GM12801 (cell line): Measurements from ENCODE around the gene MARCHF3.

Experiments used
- TF ChIP-seq, protein P1 (sequence below): IDR thresholded peaks from one replicate; pipeline ENCODE4 v1.5.1; 2011; ENCODE audit warnings: control low read depth; ENCODE audit not compliant: insufficient read length; ENCODE audit errors: extremely low read depth

The MARCHF3 gene

DNA sequence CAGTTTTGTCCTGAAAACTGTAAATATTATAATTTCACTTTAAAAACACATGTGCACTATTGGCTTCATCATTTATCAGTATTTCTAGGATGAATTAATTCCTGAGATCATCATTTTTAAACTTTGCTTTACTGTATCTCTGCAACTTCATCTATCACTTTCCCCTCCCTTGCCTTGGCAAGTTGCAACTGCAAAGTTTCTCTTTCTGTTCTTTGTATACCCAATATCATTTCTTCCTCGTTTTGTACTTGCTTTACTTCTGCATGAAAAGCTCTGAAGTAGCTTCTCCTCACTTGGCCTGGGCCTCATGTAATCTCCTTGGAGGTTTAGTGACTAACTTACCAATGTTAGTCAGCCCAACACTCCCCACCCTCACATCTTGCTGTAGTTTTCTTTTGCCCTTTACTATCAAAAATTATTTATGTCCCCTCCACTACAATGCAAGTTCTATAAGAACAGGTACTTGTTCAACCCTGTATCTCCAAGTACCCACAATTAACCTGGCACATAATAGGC lies 30.2 kb upstream of the MARCHF3 start:
- TF ChIP-seq, protein P1, sequence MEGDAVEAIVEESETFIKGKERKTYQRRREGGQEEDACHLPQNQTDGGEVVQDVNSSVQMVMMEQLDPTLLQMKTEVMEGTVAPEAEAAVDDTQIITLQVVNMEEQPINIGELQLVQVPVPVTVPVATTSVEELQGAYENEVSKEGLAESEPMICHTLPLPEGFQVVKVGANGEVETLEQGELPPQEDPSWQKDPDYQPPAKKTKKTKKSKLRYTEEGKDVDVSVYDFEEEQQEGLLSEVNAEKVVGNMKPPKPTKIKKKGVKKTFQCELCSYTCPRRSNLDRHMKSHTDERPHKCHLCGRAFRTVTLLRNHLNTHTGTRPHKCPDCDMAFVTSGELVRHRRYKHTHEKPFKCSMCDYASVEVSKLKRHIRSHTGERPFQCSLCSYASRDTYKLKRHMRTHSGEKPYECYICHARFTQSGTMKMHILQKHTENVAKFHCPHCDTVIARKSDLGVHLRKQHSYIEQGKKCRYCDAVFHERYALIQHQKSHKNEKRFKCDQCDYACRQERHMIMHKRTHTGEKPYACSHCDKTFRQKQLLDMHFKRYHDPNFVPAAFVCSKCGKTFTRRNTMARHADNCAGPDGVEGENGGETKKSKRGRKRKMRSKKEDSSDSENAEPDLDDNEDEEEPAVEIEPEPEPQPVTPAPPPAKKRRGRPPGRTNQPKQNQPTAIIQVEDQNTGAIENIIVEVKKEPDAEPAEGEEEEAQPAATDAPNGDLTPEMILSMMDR, result no peak

DNA sequence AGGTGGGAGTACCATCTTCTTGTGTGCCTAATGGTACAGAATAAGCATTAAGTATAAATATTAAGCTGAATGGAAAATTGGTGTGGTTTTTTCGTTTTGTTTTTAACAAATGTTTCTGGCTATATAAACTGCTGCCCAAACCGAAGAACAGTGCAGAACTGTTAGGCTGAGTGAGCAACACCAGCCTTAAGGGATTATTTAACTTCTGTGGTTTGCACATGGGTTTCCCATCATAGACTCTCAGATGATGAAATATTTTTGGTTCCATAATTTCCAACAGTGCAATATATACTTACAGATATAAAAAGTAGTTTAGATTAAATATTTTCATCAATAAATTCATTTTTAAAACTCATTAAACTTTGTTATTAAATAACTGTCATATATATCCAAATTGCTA lies 26.5 kb upstream of the MARCHF3 start:
- TF ChIP-seq, protein P1, result no peak

DNA sequence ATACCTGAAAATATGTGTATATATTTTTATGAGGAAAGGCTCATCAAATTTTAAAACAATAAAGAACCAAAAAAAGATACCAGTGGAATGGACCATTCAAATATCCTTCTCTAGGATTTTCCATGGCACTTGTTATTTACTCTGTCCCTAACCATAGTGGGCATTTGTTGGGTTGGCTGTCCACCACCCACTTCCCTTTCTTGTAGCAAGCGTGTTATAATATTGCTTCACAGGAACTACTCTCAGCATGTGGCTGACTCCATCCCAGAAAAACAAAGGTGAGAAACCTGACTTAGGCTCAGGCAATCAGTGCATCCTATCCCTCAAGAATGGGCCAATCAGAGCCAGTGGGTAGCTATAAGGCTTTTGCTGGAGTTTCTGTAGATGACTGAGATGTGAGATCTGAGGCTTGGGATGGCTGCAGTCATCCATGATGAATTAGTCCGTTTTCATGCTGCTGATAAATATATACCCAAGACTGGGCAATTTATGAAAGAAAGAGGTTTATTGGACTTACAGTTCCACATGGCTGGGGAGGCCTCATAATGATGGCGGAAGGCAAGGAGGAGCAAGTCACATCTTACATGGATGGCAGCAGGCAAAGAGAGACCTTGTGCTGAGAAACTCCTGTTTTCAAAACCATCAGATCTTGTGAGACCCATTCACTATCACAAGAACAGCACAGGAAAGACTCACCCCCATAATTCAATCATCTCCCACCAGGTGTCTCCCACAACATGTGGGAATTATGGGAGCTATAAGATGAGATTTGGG lies 25.7 kb upstream of the MARCHF3 start:
- TF ChIP-seq, protein P1, result no peak

DNA sequence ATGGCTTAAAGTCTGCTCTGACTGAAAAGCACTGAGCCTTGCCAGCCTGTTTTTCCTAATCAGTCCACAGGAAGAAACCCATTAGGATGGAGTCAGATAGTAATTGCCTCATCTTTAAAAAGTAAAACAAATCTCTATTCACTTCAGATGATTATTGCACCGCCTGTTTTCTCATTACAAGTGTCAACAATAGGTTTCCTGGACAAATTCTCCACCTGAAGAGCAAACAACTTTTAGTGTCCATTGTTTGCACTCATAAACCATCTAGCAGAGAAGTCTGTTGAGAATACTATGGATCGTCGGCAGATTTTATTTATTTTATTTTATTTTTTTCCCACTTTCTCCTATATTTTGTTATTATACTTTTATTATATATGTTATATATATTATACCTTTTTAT lies 22.7 kb upstream of the MARCHF3 start:
- TF ChIP-seq, protein P1, result no peak

DNA sequence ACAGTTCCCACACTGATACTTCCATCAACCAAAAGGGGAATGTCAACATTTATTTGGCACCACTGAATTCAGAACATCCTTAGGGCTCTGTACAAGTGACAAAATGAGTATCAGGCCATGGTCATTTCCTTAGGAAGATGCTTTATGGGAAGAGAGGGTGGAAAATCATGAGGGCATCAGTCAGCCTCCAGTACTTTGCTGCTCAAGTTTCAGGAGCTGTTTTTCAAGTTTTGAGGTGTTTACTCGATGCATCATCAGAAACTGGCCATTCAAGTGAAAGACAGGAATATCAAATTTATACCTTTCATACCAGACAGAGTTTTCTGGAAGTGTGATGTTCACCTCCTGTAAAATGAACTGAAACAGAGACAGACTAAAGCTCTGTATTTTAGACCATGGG lies 21.2 kb upstream of the MARCHF3 start:
- TF ChIP-seq, protein P1, result no peak

DNA sequence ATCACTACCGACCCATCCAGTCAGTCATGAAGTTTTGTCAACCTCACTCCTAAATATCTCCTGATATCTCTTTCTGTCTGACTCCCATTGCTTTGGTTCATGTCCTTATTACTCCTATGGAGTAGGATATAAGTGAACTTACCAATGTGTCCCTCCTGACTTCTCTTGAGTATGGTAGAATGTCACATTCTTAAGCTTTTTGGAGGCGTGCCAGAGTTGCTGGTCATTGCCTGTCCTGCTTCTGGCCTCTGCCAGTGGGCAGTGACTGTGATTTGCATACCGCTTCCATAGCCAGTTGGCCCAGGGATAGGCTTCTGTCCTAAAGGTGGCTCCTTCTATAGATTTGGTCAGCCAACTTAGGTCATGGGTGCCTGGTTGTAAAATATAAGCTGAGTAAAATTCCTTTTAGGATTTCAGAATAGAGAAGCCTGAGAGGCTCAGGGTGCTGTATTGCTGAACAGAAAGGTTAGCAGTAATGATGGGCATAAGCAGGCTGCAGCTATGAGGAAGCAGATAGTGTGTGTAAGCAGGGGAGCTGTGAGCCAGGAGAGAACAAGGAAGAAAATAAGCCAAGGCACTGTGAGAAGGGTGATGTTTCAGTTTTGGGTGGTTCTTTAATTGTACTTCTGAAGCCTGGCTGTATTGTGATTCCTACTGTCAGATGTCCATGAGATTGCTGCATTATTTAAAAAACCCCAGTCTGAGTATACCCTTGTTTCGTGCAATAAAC lies 16.1 kb upstream of the MARCHF3 start:
- TF ChIP-seq, protein P1, result no peak

- TF ChIP-seq, protein P1, result no peak
These were observed 12.2 kb upstream of the MARCHF3 start for GRCh38 chr5:127042593-127042992.
